GM23338 (cell line): ENCODE data around the gene VEZT. TPM values are rescaled to one million over a fixed set of nuclear protein-coding genes. Genes with fewer than 3 reads are reported as not detected.
A peak's percentile ranks its signal among the peaks of the same experiment; 100 is the strongest.

Source experiments
- ATAC-seq: fragments of 200-7000 bp; cut with Tn5 transposase; 3 replicates; pipeline ENCODE4 v1.9.1; 2020
- DNase-seq: peaks from one replicate; pipeline ENCODE4 v3.0.0-alpha.2; 2015; ENCODE audit warnings: low spot score
- H2AFZ ChIP-seq: fragments of 200-600 bp; sonication (generic); 2 replicates; pipeline ENCODE4 v1.8.0; 2016; ENCODE audit warnings: antibody characterized with exemption, mild to moderate bottlenecking, moderate library complexity
- H3F3A ChIP-seq: fragments of 200-600 bp; sonication (generic); replicated peaks from 2 replicates; pipeline ENCODE4 v1.8.0; 2017; ENCODE audit warnings: antibody characterized with exemption, mixed run types, low read depth
- H3K27ac ChIP-seq: fragments of 200-600 bp; sonication (generic); 2 replicates; pipeline ENCODE4 v1.6.1; 2016; ENCODE audit warnings: low read depth
- H3K27me3 ChIP-seq: fragments of 200-600 bp; sonication (generic); 2 replicates; pipeline ENCODE4 v1.8.0; 2016; ENCODE audit warnings: mild to moderate bottlenecking, mixed run types, moderate library complexity; ENCODE audit not compliant: insufficient read depth
- H3K36me3 ChIP-seq: fragments of 200-600 bp; sonication (generic); 2 replicates; pipeline ENCODE4 v1.8.0; 2016; ENCODE audit warnings: mild to moderate bottlenecking; ENCODE audit not compliant: insufficient read depth
- H3K4me1 ChIP-seq: fragments of 200-600 bp; sonication (generic); 2 replicates; pipeline ENCODE4 v1.8.0; 2016; ENCODE audit warnings: mild to moderate bottlenecking, moderate library complexity; ENCODE audit not compliant: insufficient read depth
- H3K4me2 ChIP-seq: fragments of 200-600 bp; sonication (generic); 2 replicates; pipeline ENCODE4 v1.7.1; 2017; ENCODE audit warnings: mixed run types
- H3K4me3 ChIP-seq: fragments of 200-600 bp; sonication (generic); 2 replicates; pipeline ENCODE4 v1.6.1; 2016; ENCODE audit warnings: mixed run types
- H3K79me2 ChIP-seq: fragments of 200-600 bp; sonication (generic); replicated peaks from 2 replicates; pipeline ENCODE4 v1.8.0; 2017; ENCODE audit warnings: mild to moderate bottlenecking; ENCODE audit not compliant: insufficient read depth
- H3K9me2 ChIP-seq: fragments of 200-600 bp; sonication (generic); 2 replicates; pipeline ENCODE4 v1.8.0; 2017; ENCODE audit not compliant: insufficient read depth
- H4K20me1 ChIP-seq: fragments of 200-600 bp; sonication (generic); replicated peaks from 2 replicates; pipeline ENCODE4 v1.8.0; 2017; ENCODE audit warnings: mild to moderate bottlenecking; ENCODE audit not compliant: insufficient read depth
- H3K27ac Mint-ChIP-seq: 2 replicates; pipeline ENCODE4 v1.8.0; 2020; ENCODE audit warnings: inconsistent platforms, mild to moderate bottlenecking, moderate library complexity, mixed read lengths
- H3K27me3 Mint-ChIP-seq: 3 replicates; pipeline ENCODE4 v1.8.0; 2022; ENCODE audit warnings: low read depth, mild to moderate bottlenecking, moderate library complexity, mixed read lengths, inconsistent platforms; ENCODE audit not compliant: insufficient read depth, poor library complexity
- H3K36me3 Mint-ChIP-seq: 3 replicates; pipeline ENCODE4 v1.8.0; 2021; ENCODE audit warnings: low read depth, mild to moderate bottlenecking, inconsistent platforms, moderate library complexity, mixed read lengths
- H3K4me1 Mint-ChIP-seq: 3 replicates; pipeline ENCODE4 v1.8.0; 2020; ENCODE audit warnings: mild to moderate bottlenecking, inconsistent platforms, mixed read lengths
- H3K4me3 Mint-ChIP-seq: 3 replicates; pipeline ENCODE4 v1.8.0; 2021; ENCODE audit warnings: moderate library complexity, mild to moderate bottlenecking, inconsistent platforms, mixed read lengths
- H3K9me3 Mint-ChIP-seq: 3 replicates; pipeline ENCODE4 v1.8.0; 2020; ENCODE audit warnings: moderate library complexity, mild to moderate bottlenecking, inconsistent platforms, mixed read lengths
- CREB1 ChIP-seq: fragments of 250-450 bp; sonication (Bioruptor Pico); IDR thresholded peaks from 2 replicates; pipeline ENCODE4 v1.5.0; 2020; ENCODE audit warnings: low read depth, mild to moderate bottlenecking, moderate library complexity
- ETS1 ChIP-seq: IDR thresholded peaks from 2 replicates; pipeline ENCODE4 v1.6.1; 2016; ENCODE audit warnings: antibody characterized with exemption
- EZH2phosphoT487 ChIP-seq: fragments of 200-600 bp; sonication (generic); IDR thresholded peaks from one replicate; pipeline ENCODE4 v1.8.1; 2018; ENCODE audit warnings: antibody characterized with exemption; ENCODE audit not compliant: unreplicated experiment
- POLR2AphosphoS5 ChIP-seq: IDR thresholded peaks from 2 replicates; pipeline ENCODE4 v1.6.1; 2016; ENCODE audit warnings: antibody characterized with exemption, low read depth
- ZNF114 ChIP-seq: fragments of 250-450 bp; sonication (Bioruptor Pico); IDR thresholded peaks from 2 replicates; pipeline ENCODE4 v1.5.0; 2020; ENCODE audit warnings: mild to moderate bottlenecking, moderate library complexity
- polyA plus RNA-seq: library from polyadenylated mRNA; unstranded; fragments of >200 nt; fragmentation: Nextera tagmentation; extraction: Ambion mirVana; gene quantifications from 2 replicates; pipeline ENCODE4 v1.2.1, GENCODE V29; 2016
- total RNA-seq: library from RNA; depleted of rRNA; stranded (reverse); fragments of >200 nt; shearing (Covaris generic); gene quantifications from 2 replicates; pipeline ENCODE4 v1.2.3, GENCODE V29; 2014
- TF ChIP-seq, protein P1 (sequence below), 2 experiments: fragments of 200-600 bp in 1 of 2; sonication (generic) in 1 of 2; conservative IDR thresholded peaks; 2 replicates each; pipeline versions ENCODE4 v1.5.1 to v1.6.1; 2016 to 2017; ENCODE audit warnings: antibody characterized with exemption in 2 of 2, low read depth in 2 of 2, mild to moderate bottlenecking in 2 of 2, moderate library complexity in 1 of 2
- TF ChIP-seq, protein P2 (sequence below): fragments of 250-450 bp; sonication (Bioruptor Pico); IDR thresholded peaks from 2 replicates; pipeline ENCODE4 v1.5.0; 2020; ENCODE audit warnings: mild to moderate bottlenecking, moderate library complexity

Gene VEZT
- total and polyA plus RNA-seq, 2 experiments from 2014 or later = 34.2 to 51.5 TPM

GRCh38 chr12:95201056-95201670 lies 16.4 kb upstream of the VEZT start:
- H3K27me3 Mint-ChIP-seq = peaks cover 7% of the 10 kb centered on the region
- no peaks in the 10 kb centered on the region; the same call in 2 of the 3 replicates for H3K9me3 Mint-ChIP-seq
- peaks cover 74% of the 10 kb centered on the region for H3K4me1 Mint-ChIP-seq
- Histone ChIP-seq H3K4me3 (no peak overlapping the region), H3K4me2 (peak overlapping the region; percentile 63), H2AFZ (no peak overlapping the region), H3K27me3 (no peaks in the 10 kb centered on the region), H3K27ac (no peak overlapping the region; the same call in 1 of the 2 replicates), H3K36me3 (no peaks in the 10 kb centered on the region), H3F3A (0 out of 2 replicates have a peak, but pooled peaks cover 3% of the 10 kb centered on the region), H4K20me1 (no peaks in the 10 kb centered on the region), H3K9me2 (no peaks in the 10 kb centered on the region), H3K4me1 (peaks cover 84% of the 10 kb centered on the region), H3K79me2 (peaks cover 88% of the 10 kb centered on the region)
- no peak for ATAC-seq
- no peak for DNase-seq
- H3K36me3 Mint-ChIP-seq = peaks cover 11% of the 10 kb centered on the region; the same call in 2 of the 3 replicates
- H3K27ac Mint-ChIP-seq = peak overlapping the region; percentile 77
- peak overlapping the region; percentile 19; the same call in 2 of the 3 replicates for H3K4me3 Mint-ChIP-seq
- TF ChIP-seq ETS1 (no peak), EZH2phosphoT487 (no peak)
- TF ChIP-seq, protein P1, sequence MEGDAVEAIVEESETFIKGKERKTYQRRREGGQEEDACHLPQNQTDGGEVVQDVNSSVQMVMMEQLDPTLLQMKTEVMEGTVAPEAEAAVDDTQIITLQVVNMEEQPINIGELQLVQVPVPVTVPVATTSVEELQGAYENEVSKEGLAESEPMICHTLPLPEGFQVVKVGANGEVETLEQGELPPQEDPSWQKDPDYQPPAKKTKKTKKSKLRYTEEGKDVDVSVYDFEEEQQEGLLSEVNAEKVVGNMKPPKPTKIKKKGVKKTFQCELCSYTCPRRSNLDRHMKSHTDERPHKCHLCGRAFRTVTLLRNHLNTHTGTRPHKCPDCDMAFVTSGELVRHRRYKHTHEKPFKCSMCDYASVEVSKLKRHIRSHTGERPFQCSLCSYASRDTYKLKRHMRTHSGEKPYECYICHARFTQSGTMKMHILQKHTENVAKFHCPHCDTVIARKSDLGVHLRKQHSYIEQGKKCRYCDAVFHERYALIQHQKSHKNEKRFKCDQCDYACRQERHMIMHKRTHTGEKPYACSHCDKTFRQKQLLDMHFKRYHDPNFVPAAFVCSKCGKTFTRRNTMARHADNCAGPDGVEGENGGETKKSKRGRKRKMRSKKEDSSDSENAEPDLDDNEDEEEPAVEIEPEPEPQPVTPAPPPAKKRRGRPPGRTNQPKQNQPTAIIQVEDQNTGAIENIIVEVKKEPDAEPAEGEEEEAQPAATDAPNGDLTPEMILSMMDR (conservative IDR thresholded peaks at IDR 0.05; ENCODE audit: low read depth in 2 of 2) = no peak

GRCh38 chr12:95202691-95203486 lies 14.7 kb upstream of the VEZT start:
- Histone ChIP-seq H3K9me2 (no peaks in the 10 kb centered on the region), H3F3A (0 out of 2 replicates have a peak, but pooled peaks cover 3% of the 10 kb centered on the region), H4K20me1 (no peaks in the 10 kb centered on the region), H3K4me1 (peaks cover 94% of the 10 kb centered on the region), H3K27me3 (no peaks in the 10 kb centered on the region), H3K4me3 (no peak overlapping the region), H3K27ac (peak overlapping the region; percentile 96), H3K36me3 (no peaks in the 10 kb centered on the region), H3K4me2 (peak overlapping the region; percentile 70), H2AFZ (no peak overlapping the region), H3K79me2 (peaks cover 85% of the 10 kb centered on the region)
- Mint-ChIP-seq H3K27me3 (peaks cover 9% of the 10 kb centered on the region), H3K4me1 (peaks cover 84% of the 10 kb centered on the region), H3K36me3 (peaks cover 20% of the 10 kb centered on the region), H3K27ac (peak overlapping the region; percentile 82), H3K4me3 (peak overlapping the region; percentile 7; the same call in 1 of the 3 replicates), H3K9me3 (no peaks in the 10 kb centered on the region)
- ATAC-seq (no peak), DNase-seq (no peak)
- no peak for TF ChIP-seq CREB1 (CRISPR knock-in tag)
- no peak for TF ChIP-seq ZNF114 (CRISPR knock-in tag)
- TF ChIP-seq POLR2AphosphoS5 = no peak
- TF ChIP-seq, protein P2, sequence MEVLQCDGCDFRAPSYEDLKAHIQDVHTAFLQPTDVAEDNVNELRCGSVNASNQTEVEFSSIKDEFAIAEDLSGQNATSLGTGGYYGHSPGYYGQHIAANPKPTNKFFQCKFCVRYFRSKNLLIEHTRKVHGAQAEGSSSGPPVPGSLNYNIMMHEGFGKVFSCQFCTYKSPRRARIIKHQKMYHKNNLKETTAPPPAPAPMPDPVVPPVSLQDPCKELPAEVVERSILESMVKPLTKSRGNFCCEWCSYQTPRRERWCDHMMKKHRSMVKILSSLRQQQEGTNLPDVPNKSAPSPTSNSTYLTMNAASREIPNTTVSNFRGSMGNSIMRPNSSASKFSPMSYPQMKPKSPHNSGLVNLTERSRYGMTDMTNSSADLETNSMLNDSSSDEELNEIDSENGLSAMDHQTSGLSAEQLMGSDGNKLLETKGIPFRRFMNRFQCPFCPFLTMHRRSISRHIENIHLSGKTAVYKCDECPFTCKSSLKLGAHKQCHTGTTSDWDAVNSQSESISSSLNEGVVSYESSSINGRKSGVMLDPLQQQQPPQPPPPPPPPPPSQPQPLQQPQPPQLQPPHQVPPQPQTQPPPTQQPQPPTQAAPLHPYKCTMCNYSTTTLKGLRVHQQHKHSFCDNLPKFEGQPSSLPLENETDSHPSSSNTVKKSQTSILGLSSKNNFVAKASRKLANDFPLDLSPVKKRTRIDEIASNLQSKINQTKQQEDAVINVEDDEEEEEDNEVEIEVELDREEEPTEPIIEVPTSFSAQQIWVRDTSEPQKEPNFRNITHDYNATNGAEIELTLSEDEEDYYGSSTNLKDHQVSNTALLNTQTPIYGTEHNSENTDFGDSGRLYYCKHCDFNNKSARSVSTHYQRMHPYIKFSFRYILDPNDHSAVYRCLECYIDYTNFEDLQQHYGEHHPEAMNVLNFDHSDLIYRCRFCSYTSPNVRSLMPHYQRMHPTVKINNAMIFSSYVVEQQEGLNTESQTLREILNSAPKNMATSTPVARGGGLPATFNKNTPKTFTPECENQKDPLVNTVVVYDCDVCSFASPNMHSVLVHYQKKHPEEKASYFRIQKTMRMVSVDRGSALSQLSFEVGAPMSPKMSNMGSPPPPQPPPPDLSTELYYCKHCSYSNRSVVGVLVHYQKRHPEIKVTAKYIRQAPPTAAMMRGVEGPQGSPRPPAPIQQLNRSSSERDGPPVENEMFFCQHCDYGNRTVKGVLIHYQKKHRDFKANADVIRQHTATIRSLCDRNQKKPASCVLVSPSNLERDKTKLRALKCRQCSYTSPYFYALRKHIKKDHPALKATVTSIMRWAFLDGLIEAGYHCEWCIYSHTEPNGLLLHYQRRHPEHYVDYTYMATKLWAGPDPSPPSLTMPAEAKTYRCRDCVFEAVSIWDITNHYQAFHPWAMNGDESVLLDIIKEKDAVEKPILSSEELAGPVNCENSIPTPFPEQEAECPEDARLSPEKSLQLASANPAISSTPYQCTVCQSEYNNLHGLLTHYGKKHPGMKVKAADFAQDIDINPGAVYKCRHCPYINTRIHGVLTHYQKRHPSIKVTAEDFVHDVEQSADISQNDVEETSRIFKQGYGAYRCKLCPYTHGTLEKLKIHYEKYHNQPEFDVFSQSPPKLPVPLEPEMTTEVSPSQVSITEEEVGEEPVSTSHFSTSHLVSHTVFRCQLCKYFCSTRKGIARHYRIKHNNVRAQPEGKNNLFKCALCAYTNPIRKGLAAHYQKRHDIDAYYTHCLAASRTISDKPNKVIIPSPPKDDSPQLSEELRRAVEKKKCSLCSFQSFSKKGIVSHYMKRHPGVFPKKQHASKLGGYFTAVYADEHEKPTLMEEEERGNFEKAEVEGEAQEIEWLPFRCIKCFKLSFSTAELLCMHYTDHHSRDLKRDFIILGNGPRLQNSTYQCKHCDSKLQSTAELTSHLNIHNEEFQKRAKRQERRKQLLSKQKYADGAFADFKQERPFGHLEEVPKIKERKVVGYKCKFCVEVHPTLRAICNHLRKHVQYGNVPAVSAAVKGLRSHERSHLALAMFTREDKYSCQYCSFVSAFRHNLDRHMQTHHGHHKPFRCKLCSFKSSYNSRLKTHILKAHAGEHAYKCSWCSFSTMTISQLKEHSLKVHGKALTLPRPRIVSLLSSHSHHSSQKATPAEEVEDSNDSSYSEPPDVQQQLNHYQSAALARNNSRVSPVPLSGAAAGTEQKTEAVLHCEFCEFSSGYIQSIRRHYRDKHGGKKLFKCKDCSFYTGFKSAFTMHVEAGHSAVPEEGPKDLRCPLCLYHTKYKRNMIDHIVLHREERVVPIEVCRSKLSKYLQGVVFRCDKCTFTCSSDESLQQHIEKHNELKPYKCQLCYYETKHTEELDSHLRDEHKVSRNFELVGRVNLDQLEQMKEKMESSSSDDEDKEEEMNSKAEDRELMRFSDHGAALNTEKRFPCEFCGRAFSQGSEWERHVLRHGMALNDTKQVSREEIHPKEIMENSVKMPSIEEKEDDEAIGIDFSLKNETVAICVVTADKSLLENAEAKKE = no peak
- TF ChIP-seq, protein P1 (conservative IDR thresholded peaks at IDR 0.05; ENCODE audit: low read depth in 2 of 2) = no peak
- TF ChIP-seq EZH2phosphoT487 = no peak
